Skeletal muscle satellite cell (primary cell): ENCODE results near the gene SF1.

Experiments
- H3K27me3 ChIP-seq: 2 replicates; pipeline ENCODE4 v1.7.0; 2013; ENCODE audit warnings: low read length; ENCODE audit not compliant: control insufficient read depth, insufficient read depth
- H3K36me3 ChIP-seq: 2 replicates; pipeline ENCODE4 v1.7.0; 2013; ENCODE audit warnings: mild to moderate bottlenecking, control low read depth, low read length; ENCODE audit not compliant: insufficient read depth
- H3K4me1 ChIP-seq: 2 replicates; pipeline ENCODE4 v1.7.0; 2013; ENCODE audit warnings: low read length; ENCODE audit not compliant: control insufficient read depth, insufficient read depth
- H3K4me2 ChIP-seq: 2 replicates; pipeline ENCODE4 v1.7.0; 2013; ENCODE audit warnings: mild to moderate bottlenecking, low read length
- H3K4me3 ChIP-seq: 2 replicates; pipeline ENCODE4 v1.7.0; 2013; ENCODE audit warnings: low read length
- H3K9ac ChIP-seq: 2 replicates; pipeline ENCODE4 v1.7.0; 2013; ENCODE audit warnings: mild to moderate bottlenecking, low read depth, low read length, moderate library complexity
- H3K9me3 ChIP-seq: replicated peaks from 2 replicates; pipeline ENCODE4 v1.7.0; 2013; ENCODE audit warnings: mild to moderate bottlenecking, control low read depth, low read length

Gene SF1

DNA sequence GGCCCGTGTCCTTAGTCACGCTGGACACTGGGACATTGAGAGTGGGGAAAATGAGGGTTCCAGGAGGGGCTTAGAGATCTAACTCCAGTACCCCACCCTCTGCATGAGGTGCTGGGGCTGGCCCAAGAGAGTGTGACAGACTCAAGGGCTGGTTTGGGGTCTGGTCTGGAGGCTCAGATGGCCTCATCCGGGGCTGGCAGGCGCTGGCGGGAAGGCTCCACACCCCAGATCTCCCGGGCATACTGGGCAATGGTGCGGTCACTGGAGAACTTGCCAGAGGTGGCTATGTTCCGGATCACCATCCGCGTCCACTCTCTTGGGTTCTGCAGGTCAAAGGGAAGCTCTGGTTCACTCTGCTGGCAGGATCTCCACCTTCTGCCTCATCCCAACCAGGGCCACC lies 31.9 kb downstream of the SF1 start:
- Histone ChIP-seq H3K4me2 (no peak overlapping the region), H3K36me3 (no peaks in the 10 kb centered on the region), H3K4me1 (peaks cover 31% of the 10 kb centered on the region), H3K4me3 (no peak overlapping the region), H3K27me3 (peaks cover 33% of the 10 kb centered on the region), H3K9ac (no peak overlapping the region), H3K9me3 (no peaks in the 10 kb centered on the region)

GRCh38 chr11:64745521-64746328 lies 32.6 kb downstream of the SF1 start:
- Histone ChIP-seq H3K27me3 (peaks cover 35% of the 10 kb centered on the region), H3K9ac (no peak overlapping the region), H3K9me3 (no peaks in the 10 kb centered on the region), H3K4me1 (peaks cover 31% of the 10 kb centered on the region), H3K4me3 (peak overlapping the region; percentile 32), H3K4me2 (peak overlapping the region; percentile 74), H3K36me3 (no peaks in the 10 kb centered on the region)

- Histone ChIP-seq H3K9ac (no peak overlapping the region), H3K4me2 (peak overlapping the region; percentile 74), H3K36me3 (no peaks in the 10 kb centered on the region), H3K4me1 (peaks cover 31% of the 10 kb centered on the region), H3K27me3 (peaks cover 40% of the 10 kb centered on the region), H3K4me3 (peak overlapping the region; percentile 32), H3K9me3 (no peaks in the 10 kb centered on the region)
These were observed 33.2 kb downstream of the SF1 start for GRCh38 chr11:64745189-64745520.

DNA sequence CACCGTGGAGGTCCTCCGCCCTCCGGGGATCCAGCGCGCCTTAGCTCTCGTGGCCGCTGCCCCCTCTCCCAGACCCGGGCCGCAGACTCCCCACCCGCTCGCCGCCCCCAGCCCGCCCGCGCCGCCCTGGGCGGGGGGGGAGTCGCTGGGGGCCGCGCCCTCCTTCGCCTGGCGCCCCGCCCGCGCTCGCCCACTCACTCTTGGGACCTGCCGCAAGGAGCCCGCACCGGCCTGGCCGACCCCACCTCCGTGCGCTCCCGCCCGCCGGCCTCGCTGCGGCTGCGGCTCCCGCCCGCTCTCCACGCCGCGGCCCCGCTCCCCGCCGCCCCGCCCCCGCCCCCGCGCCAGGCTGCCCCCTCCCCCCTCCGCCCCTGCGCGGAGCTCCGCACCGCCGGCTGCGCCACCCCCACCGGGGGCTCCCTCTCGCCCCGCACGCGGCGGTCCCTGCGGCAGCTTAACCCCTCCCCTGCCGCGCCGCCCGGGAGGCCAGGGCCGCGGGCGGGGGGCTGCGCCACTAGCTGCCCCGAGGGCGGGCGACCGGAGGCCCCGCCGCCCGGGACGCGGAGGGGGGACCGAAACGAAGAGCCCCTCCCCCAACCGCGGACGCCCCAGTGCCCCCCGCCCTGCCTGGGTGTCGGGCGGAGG lies 33.7 kb downstream of the SF1 start:
- Histone ChIP-seq H3K27me3 (peaks cover 43% of the 10 kb centered on the region), H3K4me1 (peaks cover 31% of the 10 kb centered on the region), H3K36me3 (no peaks in the 10 kb centered on the region), H3K9me3 (no peaks in the 10 kb centered on the region), H3K4me3 (peak overlapping the region; percentile 32), H3K4me2 (peak overlapping the region; percentile 74), H3K9ac (no peak overlapping the region)

GRCh38 chr11:64743591-64744543 lies 34.5 kb downstream of the SF1 start, which contains the start of gene RASGRP2:
TSS of gene RASGRP2 (minus strand) at chr11:64744142. CDS start at chr11:64742866, 1,276 bp downstream.
- Histone ChIP-seq H3K36me3 (no peaks in the 10 kb centered on the region), H3K27me3 (peaks cover 43% of the 10 kb centered on the region), H3K4me2 (peak within 1 kb of the TSS; percentile 89), H3K4me1 (peaks cover 31% of the 10 kb centered on the region), H3K9ac (no peak within 1 kb of the TSS), H3K9me3 (no peaks in the 10 kb centered on the region), H3K4me3 (peak within 1 kb of the TSS; percentile 61)

- H3K4me1 ChIP-seq, result peaks cover 31% of the 10 kb centered on the region
- H3K36me3 ChIP-seq, result no peaks in the 10 kb centered on the region
- peak overlapping the region; percentile 89 for H3K4me2 ChIP-seq
- H3K9ac ChIP-seq, result no peak overlapping the region
- H3K9me3 ChIP-seq, result no peaks in the 10 kb centered on the region
- peak overlapping the region; percentile 61 for H3K4me3 ChIP-seq
- peaks cover 46% of the 10 kb centered on the region for H3K27me3 ChIP-seq
These were observed 35.3 kb downstream of the SF1 start for GRCh38 chr11:64742889-64743590.

DNA sequence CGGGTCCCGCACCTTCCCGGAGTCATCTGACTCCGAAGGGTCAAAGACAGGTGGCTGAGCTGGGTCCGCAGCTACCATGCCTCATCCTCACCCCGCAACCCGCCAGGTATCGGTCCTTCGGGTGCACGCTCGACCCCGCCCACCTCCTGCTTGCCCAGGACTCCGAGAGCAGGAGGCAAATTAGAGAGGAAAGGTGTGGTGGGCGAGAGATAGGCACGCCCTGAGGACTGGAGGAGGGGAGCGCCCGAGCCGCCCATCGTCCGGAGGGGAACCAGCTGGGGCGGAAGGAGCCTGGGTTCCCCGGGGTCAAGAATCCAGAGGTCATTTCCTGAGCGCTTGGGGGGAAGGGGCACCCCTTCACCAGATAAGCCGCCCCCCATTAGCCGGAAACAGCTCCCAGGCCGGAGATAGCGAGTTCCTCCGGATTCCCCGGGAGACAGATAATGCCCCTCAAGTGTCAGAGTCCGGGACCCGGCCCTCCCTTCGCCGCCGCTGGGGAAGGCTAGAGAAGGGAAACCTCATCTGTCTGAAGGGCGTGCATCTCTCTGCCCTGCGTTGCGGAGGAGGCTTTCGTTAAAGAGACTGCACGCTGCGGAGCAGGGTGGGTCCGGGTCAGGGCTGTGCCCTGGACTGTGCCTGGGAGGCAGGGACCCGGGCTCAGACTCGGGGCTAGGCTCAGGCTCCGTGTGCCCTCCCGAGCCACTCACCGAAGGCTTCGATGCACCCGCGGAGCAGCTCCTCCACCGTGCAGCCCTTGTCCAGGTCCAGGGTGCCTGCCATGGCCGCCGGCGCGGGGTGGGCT lies 36.1 kb downstream of the SF1 start:
- H3K4me2 ChIP-seq, result peak overlapping the region; percentile 89
- no peaks in the 10 kb centered on the region for H3K9me3 ChIP-seq
- no peaks in the 10 kb centered on the region for H3K36me3 ChIP-seq
- peaks cover 46% of the 10 kb centered on the region for H3K27me3 ChIP-seq
- H3K4me3 ChIP-seq, result peak overlapping the region; percentile 61
- H3K4me1 ChIP-seq, result peaks cover 31% of the 10 kb centered on the region
- H3K9ac ChIP-seq, result no peak overlapping the region

GRCh38 chr11:64741375-64742086 lies 36.8 kb downstream of the SF1 start:
- H3K4me1 ChIP-seq, result peaks cover 31% of the 10 kb centered on the region
- H3K9ac ChIP-seq, result no peak overlapping the region
- H3K4me2 ChIP-seq, result no peak overlapping the region
- no peaks in the 10 kb centered on the region for H3K36me3 ChIP-seq
- peaks cover 46% of the 10 kb centered on the region for H3K27me3 ChIP-seq
- H3K9me3 ChIP-seq, result no peaks in the 10 kb centered on the region
- H3K4me3 ChIP-seq, result no peak overlapping the region

GRCh38 chr11:64739871-64740270 lies 38.5 kb downstream of the SF1 start:
- Histone ChIP-seq H3K9me3 (no peaks in the 10 kb centered on the region), H3K4me2 (no peak overlapping the region), H3K4me3 (no peak overlapping the region), H3K36me3 (no peaks in the 10 kb centered on the region), H3K27me3 (peaks cover 55% of the 10 kb centered on the region), H3K4me1 (peaks cover 20% of the 10 kb centered on the region), H3K9ac (no peak overlapping the region)

- H3K9me3 ChIP-seq, result no peaks in the 10 kb centered on the region
- H3K27me3 ChIP-seq, result peaks cover 40% of the 10 kb centered on the region
- no peak overlapping the region for H3K4me3 ChIP-seq
- no peak overlapping the region for H3K4me2 ChIP-seq
- H3K4me1 ChIP-seq, result no peaks in the 10 kb centered on the region
- no peak overlapping the region for H3K9ac ChIP-seq
- H3K36me3 ChIP-seq, result no peaks in the 10 kb centered on the region
These were observed 41.7 kb downstream of the SF1 start for GRCh38 chr11:64736654-64737053.
